OCI-LY7 (cell line): Measurements from ENCODE around the gene COMMD10. TPM values are rescaled to one million over a fixed set of nuclear protein-coding genes. Genes with fewer than 3 reads are reported as not detected.

Source experiments
- BruUV-seq: library from RNA; stranded (reverse); fragments of 400-500 nt; replicated peaks from 2 replicates; lab custom pipeline; 2021; lab: Mats Ljungman, UMichigan
- CTCF ChIA-PET: fragments of 300-600 bp; sonication (Branson Sonifier 250); formaldehyde crosslinking; loops from one replicate; lab custom pipeline; 2022; ENCODE audit warnings: antibody characterized with exemption; ENCODE audit not compliant: unreplicated experiment; lab: Charles Lee
- POLR2A ChIA-PET: fragments of 300-600 bp; sonication (Branson Sonifier 250); formaldehyde crosslinking; loops from one replicate; lab custom pipeline; 2022; ENCODE audit warnings: antibody characterized with exemption; lab: Charles Lee
- DNase-seq: peaks from one replicate; pipeline ENCODE4 v3.0.0-alpha.2; 2015; ENCODE audit warnings: low spot score
- H2AFZ ChIP-seq: fragments of 200-600 bp; sonication (generic), shearing (Covaris generic); 2 replicates; pipeline ENCODE4 v1.6.1; 2014; ENCODE audit warnings: mild to moderate bottlenecking, antibody characterized with exemption, low read length, moderate library complexity
- H3K27ac ChIP-seq: fragments of 200-600 bp; sonication (generic); 2 replicates; pipeline ENCODE4 v1.5.1; 2014; ENCODE audit warnings: mixed run types, low read depth, mild to moderate bottlenecking, moderate library complexity, low read length, inconsistent platforms; ENCODE audit not compliant: poor library complexity, severe bottlenecking
- H3K36me3 ChIP-seq: fragments of 200-600 bp; sonication (generic); 2 replicates; pipeline ENCODE4 v1.6.1; 2014; ENCODE audit warnings: mild to moderate bottlenecking, antibody characterized with exemption, low read length, moderate library complexity, mixed read lengths; ENCODE audit not compliant: insufficient read depth
- H3K4me1 ChIP-seq: fragments of 200-600 bp; sonication (generic); 2 replicates; pipeline ENCODE4 v1.5.1; 2014; ENCODE audit warnings: mild to moderate bottlenecking, low read length; ENCODE audit not compliant: insufficient read depth, poor library complexity, severe bottlenecking
- H3K4me2 ChIP-seq: fragments of 200-600 bp; sonication (generic); 2 replicates; pipeline ENCODE4 v1.6.1; 2014; ENCODE audit warnings: mild to moderate bottlenecking, low read length
- H3K4me3 ChIP-seq: fragments of 200-600 bp; sonication (generic); 2 replicates; pipeline ENCODE4 v1.5.1; 2014; ENCODE audit warnings: mild to moderate bottlenecking, low read depth, low read length; ENCODE audit not compliant: poor library complexity, severe bottlenecking
- H3K79me2 ChIP-seq: fragments of 200-600 bp; sonication (generic); 2 replicates; pipeline ENCODE4 v1.6.1; 2016; ENCODE audit warnings: low read depth, mild to moderate bottlenecking, low read length, moderate library complexity, mixed read lengths; ENCODE audit not compliant: insufficient read depth
- H3K9me2 ChIP-seq: fragments of 200-600 bp; sonication (generic); 2 replicates; pipeline ENCODE4 v1.6.1; 2016; ENCODE audit warnings: mild to moderate bottlenecking, low read length, mixed read lengths; ENCODE audit not compliant: insufficient read depth
- H3K9me3 ChIP-seq: fragments of 200-600 bp; sonication (generic); 2 replicates; pipeline ENCODE4 v1.6.1; 2014; ENCODE audit warnings: mild to moderate bottlenecking, mixed run types, low read length, mixed read lengths
- H4K20me1 ChIP-seq: fragments of 200-600 bp; sonication (generic); 2 replicates; pipeline ENCODE4 v1.6.1; 2014; ENCODE audit warnings: mild to moderate bottlenecking, antibody characterized with exemption, low read length, moderate library complexity, mixed read lengths; ENCODE audit not compliant: insufficient read depth
- EZH2phosphoT487 ChIP-seq: fragments of 200-600 bp; sonication (generic); IDR thresholded peaks from 2 replicates; pipeline ENCODE4 v1.6.1; 2018; ENCODE audit warnings: low read depth, borderline replicate concordance, mild to moderate bottlenecking, mixed run types, antibody characterized with exemption, low read length, moderate library complexity, mixed read lengths
- intact Hi-C: fragments of 100-400 bp; cut with micrococcal nuclease; formaldehyde crosslinking; loops from one replicate; pipeline ENCODE4 v1.10.0; 2022; ENCODE audit not compliant: unreplicated experiment
- total RNA-seq, 2 experiments: library from RNA; depleted of rRNA in 1 of 2; stranded (reverse); fragments of >200 nt in 1 of 2; shearing (Covaris generic) in 1 of 2; gene quantifications; 2 replicates each; pipeline ENCODE4 v1.2.3, GENCODE V29; 2014 to 2022
- TF ChIP-seq, protein P1 (sequence below): fragments of 200-600 bp; sonication (generic); conservative IDR thresholded peaks from 2 replicates; pipeline ENCODE4 v1.5.1; 2014; ENCODE audit warnings: mild to moderate bottlenecking, antibody characterized with exemption, low read length, moderate library complexity, mixed read lengths

Gene COMMD10
- total RNA-seq, 2 experiments from 2014 or later = 15.0 to 15.7 TPM

DNA sequence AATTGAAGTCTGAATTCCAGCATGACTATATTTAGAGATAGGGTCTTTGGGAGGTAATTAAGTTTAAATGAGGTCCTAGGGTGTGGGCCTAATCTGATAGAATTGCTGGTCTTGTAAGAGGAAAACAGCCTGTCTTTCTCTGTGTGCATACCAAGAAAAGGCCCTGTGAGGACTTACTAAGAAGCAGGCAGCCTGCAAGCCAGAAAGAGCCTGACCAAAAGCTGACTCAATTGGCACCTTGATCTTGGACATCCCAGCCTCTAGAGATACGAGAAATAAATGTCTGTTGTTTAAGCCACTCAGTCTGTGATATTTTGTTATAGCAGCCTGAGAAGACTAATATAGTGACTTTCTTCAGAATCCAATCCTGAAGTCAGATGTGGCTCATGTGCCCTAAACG, 38.0 kb upstream of the COMMD10 start:
- no peaks in the 10 kb centered on the region for H3K9me2 ChIP-seq
- H3K79me2 ChIP-seq = no peaks in the 10 kb centered on the region
- TF ChIP-seq, protein P1, sequence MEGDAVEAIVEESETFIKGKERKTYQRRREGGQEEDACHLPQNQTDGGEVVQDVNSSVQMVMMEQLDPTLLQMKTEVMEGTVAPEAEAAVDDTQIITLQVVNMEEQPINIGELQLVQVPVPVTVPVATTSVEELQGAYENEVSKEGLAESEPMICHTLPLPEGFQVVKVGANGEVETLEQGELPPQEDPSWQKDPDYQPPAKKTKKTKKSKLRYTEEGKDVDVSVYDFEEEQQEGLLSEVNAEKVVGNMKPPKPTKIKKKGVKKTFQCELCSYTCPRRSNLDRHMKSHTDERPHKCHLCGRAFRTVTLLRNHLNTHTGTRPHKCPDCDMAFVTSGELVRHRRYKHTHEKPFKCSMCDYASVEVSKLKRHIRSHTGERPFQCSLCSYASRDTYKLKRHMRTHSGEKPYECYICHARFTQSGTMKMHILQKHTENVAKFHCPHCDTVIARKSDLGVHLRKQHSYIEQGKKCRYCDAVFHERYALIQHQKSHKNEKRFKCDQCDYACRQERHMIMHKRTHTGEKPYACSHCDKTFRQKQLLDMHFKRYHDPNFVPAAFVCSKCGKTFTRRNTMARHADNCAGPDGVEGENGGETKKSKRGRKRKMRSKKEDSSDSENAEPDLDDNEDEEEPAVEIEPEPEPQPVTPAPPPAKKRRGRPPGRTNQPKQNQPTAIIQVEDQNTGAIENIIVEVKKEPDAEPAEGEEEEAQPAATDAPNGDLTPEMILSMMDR = no peak
- no peak for TF ChIP-seq EZH2phosphoT487
- no peak overlapping the region for H3K4me3 ChIP-seq
- no peak overlapping the region for H2AFZ ChIP-seq
- no peak overlapping the region for H3K4me2 ChIP-seq
- ChIA-PET POLR2A (no interaction called here), CTCF (no interaction called here)
- intact Hi-C loops = no loop called here
- H3K27ac ChIP-seq = no peak overlapping the region
- H4K20me1 ChIP-seq = no peaks in the 10 kb centered on the region
- no peak for DNase-seq
- no peaks in the 10 kb centered on the region for H3K9me3 ChIP-seq
- no peaks in the 10 kb centered on the region for H3K36me3 ChIP-seq
- no peaks in the 10 kb centered on the region for H3K4me1 ChIP-seq
- BruUV-seq = no TSS peak

DNA sequence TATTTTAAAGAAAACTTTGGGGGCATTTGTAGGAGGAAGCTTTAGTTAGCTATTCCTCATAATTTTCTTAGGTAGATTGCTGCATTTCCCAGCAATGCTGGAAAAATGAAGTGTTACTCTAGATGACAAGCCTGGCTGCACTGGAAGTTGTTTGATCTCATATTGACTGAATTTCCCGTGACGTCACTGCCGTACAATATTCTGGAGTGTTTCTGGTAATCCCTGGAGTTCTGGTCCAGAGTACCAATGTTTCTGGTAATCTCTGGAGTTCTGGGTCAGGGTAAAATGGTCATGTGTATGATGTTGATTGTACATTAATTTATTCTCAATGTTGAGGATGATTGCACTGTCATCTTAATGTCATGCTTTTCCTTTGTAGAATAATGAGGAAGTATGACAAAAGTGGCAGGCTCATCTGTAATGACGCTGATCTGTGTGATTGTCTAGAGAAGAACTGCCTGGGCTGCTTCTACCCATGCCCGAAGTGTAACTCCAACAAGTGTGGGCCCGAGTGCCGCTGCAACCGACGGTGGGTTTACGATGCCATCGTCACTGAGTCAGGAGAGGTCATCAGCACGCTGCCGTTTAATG, 26.4 kb upstream of the COMMD10 start:
- Histone ChIP-seq H3K27ac (no peak overlapping the region), H3K4me2 (no peak overlapping the region), H4K20me1 (no peaks in the 10 kb centered on the region), H3K9me2 (no peaks in the 10 kb centered on the region), H3K36me3 (no peaks in the 10 kb centered on the region), H2AFZ (no peak overlapping the region), H3K4me1 (no peaks in the 10 kb centered on the region), H3K79me2 (no peaks in the 10 kb centered on the region), H3K9me3 (no peaks in the 10 kb centered on the region), H3K4me3 (no peak overlapping the region)
- TF ChIP-seq, protein P1 = no peak
- TF ChIP-seq EZH2phosphoT487 = no peak
- BruUV-seq = no TSS peak
- intact Hi-C loops = no loop called here
- ChIA-PET CTCF (no interaction called here), POLR2A (interaction anchor here (0.9 kb wide), 1 partner anchor 19 kb away, joined by 3 read pairs; no protein-coding TSS in a partner anchor)
- no peak for DNase-seq

DNA sequence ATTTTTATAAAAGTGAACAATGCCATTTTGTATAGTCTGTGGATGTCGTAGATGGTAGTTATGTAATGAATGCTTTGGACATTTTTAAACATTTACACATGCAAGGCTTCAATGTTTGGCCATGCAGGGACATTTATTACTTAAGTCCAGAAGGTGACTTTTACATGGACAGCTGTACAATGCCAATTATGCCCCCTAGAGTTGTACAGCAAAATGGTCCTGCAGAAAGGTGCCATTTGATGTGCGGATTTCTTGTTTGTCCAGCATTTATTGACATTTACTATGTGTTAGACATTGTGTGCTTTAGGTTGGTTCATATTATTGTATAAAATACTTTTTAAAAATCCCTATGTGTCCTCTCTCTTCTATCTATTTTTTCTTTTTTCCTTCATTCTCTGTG, 22.5 kb upstream of the COMMD10 start:
- no peak for DNase-seq
- H2AFZ ChIP-seq = no peak overlapping the region
- no peaks in the 10 kb centered on the region for H3K36me3 ChIP-seq
- BruUV-seq = no TSS peak
- intact Hi-C loops = loop anchor here (10.0 kb wide), 1 partner anchor 748 kb away; no protein-coding TSS in a partner anchor
- no peak overlapping the region for H3K27ac ChIP-seq
- TF ChIP-seq EZH2phosphoT487 = no peak
- TF ChIP-seq, protein P1 = peak; percentile 40
- H3K79me2 ChIP-seq = no peaks in the 10 kb centered on the region
- CTCF ChIA-PET = no interaction called here
- no peak overlapping the region for H3K4me3 ChIP-seq
- H3K4me1 ChIP-seq = no peaks in the 10 kb centered on the region
- no peak overlapping the region for H3K4me2 ChIP-seq
- no peaks in the 10 kb centered on the region for H4K20me1 ChIP-seq
- H3K9me2 ChIP-seq = no peaks in the 10 kb centered on the region
- POLR2A ChIA-PET = interaction anchor here (0.8 kb wide), 1 partner anchor 23 kb away, joined by 3 read pairs; no protein-coding TSS in a partner anchor
- H3K9me3 ChIP-seq = no peaks in the 10 kb centered on the region
